Glomerular endothelial cell (primary cell): ENCODE data around the gene SBF1. TPM values are rescaled to one million over a fixed set of nuclear protein-coding genes. Genes with fewer than 3 reads are reported as not detected.
A peak's percentile ranks its signal among the peaks of the same experiment; 100 is the strongest.
"Not testable (repeated sequence)": the region's sequence is repeated elsewhere in the genome, so short reads cannot be mapped to it uniquely, and the experiment has no call there.

Source experiments
- DNase-seq: peaks from one replicate; pipeline ENCODE4 v3.0.0-alpha.2; 2011; ENCODE audit warnings: low read depth, low spot score; ENCODE audit errors: extremely low read depth
- total RNA-seq: library from RNA; depleted of rRNA; stranded (reverse); fragments of >200 nt; gene quantifications from 2 replicates; pipeline ENCODE4 v1.2.3, GENCODE V29; 2015

The SBF1 gene, protein sequence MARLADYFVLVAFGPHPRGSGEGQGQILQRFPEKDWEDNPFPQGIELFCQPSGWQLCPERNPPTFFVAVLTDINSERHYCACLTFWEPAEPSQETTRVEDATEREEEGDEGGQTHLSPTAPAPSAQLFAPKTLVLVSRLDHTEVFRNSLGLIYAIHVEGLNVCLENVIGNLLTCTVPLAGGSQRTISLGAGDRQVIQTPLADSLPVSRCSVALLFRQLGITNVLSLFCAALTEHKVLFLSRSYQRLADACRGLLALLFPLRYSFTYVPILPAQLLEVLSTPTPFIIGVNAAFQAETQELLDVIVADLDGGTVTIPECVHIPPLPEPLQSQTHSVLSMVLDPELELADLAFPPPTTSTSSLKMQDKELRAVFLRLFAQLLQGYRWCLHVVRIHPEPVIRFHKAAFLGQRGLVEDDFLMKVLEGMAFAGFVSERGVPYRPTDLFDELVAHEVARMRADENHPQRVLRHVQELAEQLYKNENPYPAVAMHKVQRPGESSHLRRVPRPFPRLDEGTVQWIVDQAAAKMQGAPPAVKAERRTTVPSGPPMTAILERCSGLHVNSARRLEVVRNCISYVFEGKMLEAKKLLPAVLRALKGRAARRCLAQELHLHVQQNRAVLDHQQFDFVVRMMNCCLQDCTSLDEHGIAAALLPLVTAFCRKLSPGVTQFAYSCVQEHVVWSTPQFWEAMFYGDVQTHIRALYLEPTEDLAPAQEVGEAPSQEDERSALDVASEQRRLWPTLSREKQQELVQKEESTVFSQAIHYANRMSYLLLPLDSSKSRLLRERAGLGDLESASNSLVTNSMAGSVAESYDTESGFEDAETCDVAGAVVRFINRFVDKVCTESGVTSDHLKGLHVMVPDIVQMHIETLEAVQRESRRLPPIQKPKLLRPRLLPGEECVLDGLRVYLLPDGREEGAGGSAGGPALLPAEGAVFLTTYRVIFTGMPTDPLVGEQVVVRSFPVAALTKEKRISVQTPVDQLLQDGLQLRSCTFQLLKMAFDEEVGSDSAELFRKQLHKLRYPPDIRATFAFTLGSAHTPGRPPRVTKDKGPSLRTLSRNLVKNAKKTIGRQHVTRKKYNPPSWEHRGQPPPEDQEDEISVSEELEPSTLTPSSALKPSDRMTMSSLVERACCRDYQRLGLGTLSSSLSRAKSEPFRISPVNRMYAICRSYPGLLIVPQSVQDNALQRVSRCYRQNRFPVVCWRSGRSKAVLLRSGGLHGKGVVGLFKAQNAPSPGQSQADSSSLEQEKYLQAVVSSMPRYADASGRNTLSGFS (N-terminal part only)
- 53.7 and 66.0 TPM in 2 replicates for total RNA-seq

DNA sequence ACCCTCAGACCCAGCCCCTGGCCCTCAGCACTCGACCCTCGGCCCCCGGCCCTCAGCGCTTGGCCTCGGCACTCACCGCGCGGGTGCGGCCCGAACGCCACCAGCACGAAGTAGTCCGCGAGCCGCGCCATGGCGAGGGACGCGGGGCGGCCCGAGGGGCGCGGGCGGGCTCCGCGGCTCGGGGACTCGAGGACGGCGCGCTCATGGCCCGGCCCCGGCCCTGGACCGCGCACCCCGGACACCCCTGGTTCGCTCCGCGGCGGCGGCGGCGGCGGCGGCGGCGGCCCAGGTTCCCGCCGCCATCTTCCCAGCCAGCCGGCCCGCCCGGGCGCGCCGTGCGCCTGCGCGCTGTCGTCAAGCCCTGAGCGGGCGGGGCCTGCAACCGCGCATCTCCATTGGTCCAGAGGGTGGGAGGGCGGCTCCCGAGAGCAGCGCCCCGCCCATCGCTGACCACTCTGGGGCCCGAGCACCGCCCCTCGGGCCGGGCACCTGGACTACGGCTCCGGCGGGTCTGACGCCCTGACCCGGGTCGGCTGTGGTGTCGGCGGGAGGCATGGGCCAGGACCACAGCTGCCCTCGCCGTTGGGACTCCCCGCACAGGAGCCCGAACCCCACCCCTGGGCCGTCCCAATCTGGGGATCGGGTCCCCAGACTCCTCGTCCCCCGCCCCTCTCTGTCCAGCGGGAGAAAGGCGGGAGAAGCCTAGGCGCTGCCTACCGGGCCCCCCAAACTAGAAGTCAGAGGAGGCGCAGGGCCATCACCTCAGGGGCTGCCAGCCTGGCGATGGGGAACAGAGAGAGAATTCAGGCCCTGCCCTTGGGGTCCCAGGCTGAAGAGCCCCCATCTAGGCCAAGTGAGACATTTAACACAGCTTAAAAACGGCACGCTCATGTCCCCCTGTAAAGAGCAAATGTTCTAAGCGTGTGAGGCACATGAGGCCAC lies at the start of gene SBF1:
Gene SBF1 (minus strand): TSS at position 326 of the 942 bp plus-strand sequence. CDS start 195 bp downstream, at position 131.
- DNase-seq, result peak; percentile 10

DNA sequence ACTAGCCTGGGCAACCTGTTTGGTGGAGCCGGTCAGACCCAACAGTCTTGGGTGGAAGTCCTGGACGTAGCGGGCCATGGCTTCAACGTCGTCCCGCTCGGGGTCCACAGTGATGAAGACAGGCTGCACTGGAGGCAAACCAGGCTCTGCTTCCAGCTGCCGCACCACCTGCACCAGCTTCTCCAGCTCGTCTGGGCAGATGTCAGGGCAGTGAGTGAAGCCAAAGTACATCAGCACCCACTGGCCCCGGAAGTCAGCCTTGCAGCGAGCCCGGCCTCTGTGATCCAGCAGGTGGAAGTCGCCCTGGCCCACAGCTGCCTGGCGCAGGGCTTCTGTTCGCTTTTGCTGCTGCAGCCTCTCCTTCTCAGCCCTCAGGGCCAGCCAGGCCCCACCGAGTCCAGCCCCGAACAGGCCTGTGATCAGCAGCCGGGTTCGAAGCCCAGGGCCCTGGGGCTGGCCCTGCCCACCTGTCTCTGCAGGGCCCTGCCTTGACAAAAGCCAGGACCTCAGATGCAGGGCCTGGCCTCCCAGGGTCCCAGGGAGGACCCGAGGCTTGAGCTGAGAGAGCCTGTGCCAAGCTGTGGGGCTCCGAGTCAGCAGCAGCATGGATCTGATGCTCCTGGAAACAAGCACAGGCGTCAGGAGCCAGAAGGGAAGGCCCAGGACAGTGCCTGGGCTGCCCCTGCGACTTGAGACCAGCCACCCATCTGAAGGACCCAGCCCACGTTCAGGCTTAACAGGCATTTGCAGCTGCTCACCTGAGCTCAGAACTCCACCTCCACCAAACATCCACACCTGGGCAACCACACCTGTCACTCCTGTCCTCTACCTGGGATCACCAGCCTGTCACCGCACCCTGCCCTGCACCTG lies 49.2 kb upstream of the SBF1 start:
- no peak for DNase-seq

DNA sequence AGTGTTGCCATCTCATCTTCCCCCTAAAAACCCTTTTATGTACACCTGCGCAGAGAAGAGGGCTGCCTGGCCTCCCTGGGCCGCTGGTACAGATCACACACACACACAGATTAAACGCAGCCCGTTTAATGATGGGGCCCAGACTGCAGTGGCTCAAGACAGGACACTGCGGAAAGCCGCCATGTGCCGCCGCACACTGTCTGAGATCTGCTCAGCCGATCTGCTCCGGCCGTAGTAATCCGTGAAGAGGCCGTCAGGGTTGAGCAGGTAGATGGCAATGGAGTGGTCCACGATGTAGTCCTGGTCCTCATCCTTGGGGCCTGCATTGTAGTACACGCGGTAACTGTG lies 48.6 kb upstream of the SBF1 start:
- DNase-seq, result no peak

DNA sequence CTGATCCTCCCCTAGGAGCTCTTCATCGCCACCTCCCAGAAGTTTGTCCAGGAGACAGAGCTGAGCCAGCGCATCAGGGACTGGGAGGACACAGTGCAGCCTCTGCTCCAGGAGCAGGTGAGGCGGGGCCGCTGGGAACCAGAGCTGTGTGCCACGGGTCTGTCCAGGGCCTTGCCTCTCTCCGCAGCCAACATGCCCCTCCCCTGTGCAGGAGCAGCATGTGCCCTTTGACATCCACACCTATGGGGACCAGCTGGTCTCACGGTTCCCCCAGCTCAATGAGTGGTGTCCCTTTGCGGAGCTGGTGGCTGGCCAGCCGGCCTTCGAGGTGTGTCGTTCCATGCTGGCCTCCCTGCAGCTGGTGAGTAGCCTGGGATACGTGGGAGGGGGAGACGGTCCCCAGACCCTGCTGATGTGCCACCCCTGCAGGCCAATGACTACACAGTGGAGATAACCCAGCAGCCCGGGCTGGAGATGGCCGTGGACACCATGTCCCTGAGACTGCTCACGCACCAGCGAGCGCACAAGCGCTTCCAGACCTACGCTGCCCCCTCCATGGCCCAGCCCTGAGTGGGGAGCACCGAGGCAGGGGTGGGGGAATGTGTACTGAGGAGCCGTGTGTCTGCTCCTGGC lies 48.1 kb upstream of the SBF1 start:
- DNase-seq, result no peak

DNA sequence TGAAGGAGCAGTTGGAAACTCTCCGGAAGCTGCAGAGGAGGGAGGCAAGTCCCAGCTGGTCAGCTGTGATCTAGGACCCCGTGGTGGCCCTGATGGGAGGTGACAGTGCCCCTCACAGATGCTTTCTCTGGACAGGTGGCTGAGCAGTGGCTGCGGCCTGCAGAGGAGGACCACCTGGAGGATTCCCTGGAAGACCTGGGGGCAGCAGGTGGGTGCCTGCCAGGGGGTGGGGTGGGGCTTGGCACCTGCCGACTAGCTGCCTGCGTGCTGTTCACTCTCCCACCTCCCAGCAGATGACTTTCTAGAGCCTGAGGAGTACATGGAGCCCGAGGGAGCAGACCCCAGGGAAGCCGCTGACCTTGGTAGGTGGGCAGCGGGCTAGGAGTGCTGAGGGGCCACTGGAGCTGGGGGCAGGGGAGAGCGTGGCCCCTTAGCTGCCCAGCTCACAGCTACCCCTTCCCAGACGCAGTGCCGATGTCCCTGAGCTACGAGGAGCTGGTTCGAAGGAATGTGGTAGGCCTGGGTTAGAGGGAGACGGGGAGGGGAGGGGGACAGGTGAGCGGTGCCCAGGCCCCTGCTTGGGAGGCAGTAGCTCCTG lies 47.5 kb upstream of the SBF1 start:
- no peak for DNase-seq

DNA sequence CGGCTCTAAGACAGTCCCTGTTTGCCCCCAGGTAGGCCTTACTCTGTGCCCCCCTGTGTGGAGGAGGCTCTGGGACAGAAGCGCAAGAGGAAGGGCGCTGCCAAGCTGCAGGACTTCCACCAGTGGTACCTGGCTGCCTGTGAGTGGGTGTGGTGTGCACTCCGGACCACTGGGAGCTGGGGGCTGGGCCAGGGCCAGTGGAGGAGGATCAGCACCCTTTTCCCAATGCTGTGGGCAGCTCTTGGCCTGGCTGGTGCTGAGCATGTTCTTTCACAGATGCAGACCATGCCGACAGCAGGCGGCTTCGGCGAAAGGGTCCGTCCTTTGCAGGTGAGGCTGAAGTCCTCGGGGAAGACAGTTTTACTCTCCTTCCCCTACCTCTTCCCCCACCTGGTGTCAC lies 46.9 kb upstream of the SBF1 start:
- DNase-seq, result no peak

DNA sequence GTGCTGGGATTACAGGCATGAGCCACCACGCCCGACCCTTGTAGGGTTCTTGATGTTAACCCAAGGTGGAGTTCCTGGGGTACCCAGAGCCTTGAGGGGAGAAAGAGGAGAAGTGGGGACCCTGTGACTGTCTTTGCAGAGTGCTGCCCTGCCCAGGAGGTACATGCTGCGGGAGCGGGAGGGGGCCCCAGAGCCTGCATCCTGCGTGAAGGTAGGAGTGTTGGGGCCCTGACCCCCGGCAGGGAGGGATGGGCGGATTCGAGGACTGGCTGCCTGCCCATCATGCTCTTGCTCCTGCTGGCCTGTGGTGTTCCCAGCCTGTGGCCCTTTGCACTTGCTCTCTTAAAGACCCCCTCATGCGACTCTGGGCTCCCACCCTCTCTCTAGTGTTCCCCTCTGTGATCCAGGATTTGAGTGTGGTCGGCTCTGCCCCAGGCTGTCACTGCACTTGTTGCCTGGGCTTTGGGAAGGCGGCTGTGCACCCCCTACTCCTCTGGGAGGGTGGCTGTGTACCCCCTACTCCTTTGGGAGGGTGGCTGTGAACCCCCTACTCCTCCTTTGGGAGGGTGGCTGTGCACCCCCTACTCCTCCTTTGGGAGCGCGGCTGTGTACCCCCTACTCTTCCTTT lies 46.1 kb upstream of the SBF1 start:
- no peak for DNase-seq

DNA sequence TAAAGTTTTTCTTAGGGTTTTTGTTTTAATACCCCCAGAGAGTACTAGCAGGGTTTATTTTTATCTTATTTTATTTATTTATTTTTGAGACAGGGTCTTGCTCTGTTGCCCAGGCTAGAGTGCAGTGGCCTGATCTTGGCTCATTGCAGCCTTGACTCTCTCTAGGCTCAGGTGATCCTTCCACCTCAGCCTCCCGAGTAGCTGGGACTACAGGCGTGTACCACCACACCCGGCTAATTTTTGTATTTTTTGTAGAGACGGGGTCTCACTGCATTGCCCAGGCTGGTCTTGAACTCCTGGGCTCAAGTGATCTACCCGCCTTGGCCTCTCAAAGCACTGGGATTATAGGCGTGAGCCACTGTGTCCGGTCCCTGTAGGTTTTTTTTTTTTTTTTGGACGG lies 45.3 kb upstream of the SBF1 start:
- not testable (repeated sequence) for DNase-seq

DNA sequence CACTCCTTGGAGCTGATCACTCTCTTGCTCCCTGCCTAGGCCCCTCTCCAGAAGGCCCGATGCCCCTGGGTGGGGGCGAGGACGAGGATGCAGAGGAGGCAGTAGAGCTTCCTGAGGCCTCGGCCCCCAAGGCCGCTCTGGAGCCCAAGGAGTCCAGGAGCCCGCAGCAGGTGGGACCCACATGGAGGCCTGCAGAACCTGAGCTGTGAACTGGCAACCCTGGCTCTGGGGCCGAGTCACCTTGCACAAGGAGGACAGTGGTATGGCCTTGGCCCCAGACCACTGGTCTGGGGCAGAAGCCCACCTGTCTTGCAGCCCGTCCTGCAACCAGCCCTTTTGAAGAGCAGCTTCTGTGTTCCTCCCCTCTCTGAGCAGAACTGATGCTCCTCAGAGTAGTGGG lies 44.3 kb upstream of the SBF1 start:
- no peak for DNase-seq

DNA sequence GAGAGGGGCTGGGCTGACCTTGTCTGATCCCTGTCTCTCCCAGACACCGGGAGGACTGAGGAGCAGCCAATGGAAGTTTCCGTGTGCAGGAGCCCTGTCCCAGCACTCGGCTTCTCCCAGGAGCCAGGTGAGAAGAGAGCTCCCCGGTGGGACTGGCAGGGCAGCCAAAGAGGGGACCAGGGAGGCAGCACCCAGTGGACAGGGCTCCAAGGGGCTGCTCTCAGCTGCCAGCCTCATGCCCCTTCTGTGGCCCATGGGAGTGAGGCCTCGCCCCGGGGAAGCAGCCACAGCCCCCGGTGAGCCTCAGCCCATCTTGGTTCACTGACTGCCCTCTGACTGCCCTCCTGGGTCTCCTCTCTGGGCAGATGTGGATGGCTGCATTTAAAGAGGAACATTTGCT lies 43.8 kb upstream of the SBF1 start:
- no peak for DNase-seq

DNA sequence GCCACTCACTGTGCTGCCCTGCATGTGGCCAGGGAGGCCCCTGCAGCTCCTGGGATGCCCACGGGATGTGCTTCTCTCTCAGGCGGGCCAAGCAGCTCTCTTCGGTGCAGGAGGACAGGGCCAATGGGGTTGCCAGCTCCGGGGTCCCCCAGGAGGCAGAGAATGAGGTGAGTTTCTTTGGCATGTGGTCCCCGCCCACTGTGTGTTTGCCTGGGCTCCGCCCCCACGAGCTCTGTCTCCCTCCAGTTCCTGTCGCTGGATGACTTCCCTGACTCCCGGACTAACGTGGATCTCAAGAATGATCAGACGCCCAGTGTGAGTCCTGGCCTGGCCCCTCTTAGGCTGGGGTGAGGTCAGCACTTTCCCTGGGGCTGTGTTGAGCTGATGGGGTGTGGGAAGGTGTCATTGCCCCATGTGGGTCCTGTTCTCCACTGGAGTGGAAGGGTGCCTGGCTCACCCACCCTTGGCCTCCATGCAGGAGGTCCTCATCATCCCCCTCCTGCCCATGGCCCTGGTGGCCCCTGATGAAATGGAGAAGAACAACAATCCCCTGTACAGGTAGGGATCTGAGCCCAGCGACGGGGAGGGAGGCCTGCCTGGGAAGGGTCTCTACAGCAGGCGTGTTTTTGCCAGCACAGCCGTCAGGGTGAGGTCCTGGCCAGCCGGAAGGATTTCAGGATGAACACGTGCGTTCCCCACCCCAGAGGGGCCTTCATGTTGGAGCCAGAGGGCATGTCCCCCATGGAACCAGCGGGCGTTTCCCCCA lies 42.8 kb upstream of the SBF1 start:
- DNase-seq, result no peak

DNA sequence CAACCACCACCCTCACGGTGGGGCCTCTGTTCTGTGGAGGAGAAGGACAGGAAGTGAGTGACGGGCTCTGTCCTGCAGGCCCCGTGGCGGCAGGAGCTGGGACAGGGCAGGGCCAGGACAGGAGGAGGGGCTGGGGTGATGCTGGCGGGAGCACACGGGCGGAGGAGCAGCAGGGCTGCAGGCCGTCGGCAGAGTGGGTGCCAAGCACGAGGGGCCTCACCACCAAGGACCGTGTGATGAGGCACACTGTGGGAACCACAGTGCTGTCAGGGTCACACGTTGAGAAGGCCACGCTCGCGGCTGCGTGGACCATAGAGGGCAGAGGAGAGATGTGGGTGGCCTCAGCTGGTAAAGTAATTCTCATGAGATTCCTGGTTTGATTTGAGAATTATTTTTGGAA lies 42.1 kb upstream of the SBF1 start:
- DNase-seq, result no peak

DNA sequence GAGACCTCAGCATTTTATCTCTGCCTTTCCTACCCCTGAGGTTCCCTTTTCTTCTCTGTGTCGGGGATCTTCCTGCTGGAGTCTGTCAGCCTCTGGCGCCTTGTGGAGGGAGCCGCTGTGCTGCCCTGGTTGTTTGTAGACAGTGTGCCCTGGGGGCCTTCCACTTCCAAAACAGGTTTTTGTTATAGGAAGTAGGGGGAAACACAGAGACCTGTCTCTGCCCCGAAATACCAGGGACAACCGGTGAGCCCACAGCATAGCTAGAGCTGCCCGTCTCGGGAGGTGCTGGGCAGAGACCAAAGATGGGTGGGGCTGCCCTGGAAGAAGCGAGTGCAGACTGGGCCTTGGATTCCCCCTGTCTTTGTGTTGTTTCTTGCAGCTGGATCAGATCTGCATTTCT lies 41.2 kb upstream of the SBF1 start:
- no peak for DNase-seq

DNA sequence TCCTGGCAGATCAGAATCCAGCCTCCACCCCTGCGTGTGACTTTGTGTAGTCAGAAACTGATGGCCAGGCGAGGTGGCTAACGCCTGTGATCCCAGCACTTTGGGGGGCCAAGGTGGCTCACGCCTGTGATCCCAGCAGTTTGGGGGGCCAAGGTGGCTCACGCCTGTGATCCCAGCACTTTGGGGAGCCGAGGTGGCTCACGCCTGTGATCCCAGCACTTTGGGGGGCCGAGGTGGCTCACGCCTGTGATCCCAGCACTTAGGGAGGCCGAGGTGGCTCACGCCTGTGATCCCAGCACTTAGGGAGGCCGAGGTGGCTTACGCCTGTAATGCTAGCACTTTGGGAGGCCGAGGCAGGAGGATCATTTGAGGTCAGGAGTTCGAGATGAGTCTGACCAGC lies 38.3 kb upstream of the SBF1 start:
- DNase-seq, result no peak

DNA sequence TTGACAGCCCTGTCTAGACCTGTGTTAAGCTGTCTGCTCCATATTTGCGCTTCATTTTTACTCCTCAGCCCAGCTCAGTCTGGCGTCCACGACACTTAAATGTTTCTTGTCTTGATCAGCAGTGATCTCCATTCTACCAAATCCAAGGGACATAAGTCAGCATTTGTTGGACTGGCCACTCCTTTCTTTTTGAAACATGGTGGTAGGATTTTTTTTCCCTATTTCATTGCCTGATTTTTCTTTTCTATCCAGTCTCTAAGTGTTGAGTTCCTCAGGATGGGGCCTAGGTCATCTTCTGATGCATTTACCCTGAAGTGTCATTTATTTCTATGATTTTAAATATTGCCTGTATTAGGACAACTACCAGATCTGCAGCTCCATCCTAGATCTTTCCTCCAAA lies 34.1 kb upstream of the SBF1 start:
- no peak for DNase-seq

DNA sequence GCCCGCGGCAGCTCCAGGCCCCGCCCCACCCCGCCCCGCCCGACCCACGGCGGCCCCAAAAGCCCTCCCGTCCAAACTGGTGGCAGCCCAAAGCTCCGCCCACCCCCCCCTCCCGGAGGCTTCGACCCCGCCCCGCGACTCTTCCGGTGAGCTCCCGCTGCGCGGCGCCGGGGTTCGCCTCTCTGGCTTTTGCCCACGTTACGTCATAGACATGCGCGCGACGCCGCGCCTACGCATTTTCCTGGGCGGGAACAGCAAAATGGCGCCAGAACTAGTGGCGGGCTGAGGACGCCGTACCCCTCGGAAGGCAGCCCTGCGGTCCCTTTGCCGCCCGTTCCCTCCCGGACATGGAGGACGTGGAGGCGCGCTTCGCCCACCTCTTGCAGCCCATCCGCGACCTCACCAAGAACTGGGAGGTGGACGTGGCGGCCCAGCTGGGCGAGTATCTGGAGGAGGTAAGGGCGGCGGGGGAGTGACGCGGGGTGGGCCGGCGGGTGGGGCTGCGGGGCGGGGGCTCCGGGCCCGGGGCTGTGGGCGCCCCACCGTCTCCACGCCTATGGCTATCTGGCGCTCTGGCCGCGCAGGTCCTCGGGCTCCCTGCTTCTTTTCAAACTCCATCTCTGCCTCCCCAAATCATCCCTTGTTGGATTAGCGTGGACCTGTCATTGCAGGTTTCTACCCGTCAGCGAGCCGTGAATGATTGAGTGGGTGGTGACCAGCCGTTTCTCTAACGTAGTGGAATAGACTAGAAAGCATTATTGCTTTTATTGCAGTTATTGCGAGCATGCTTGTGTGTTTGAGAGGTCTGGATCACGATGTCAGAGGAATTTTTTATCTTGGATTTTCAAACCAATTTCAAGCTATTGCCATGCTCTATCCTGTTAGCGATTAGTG lies 33.4 kb upstream of the SBF1 start, which contains the start of gene NCAPH2:
Gene NCAPH2 (plus strand): TSS at position 234 of the 894 bp plus-strand sequence. CDS start 114 bp downstream, at position 348.
- DNase-seq, result no peak
